A549 (cell line): ENCODE measurements around the gene KCNF1.

Experiments used
- BHLHE40 ChIP-seq: IDR thresholded peaks from 2 replicates; pipeline ENCODE4 v1.6.1; 2012; ENCODE audit warnings: low read depth, low read length, inconsistent platforms
- CBX8 ChIP-seq: fragments of 200-600 bp; sonication (generic); IDR thresholded peaks from 2 replicates; pipeline ENCODE4 v1.6.1; 2016
- EP300 ChIP-seq, 2 experiments: fragments of >200 bp; sonication (Bioruptor Twin); formaldehyde crosslinking; IDR thresholded peaks; 2 replicates in 1 of 2; 3 replicates in 1 of 2; pipeline ENCODE4 v1.6.1; 2016 to 2017
- HOXB13 ChIP-seq: fragments of 250-450 bp; sonication (Bioruptor Pico); IDR thresholded peaks from 2 replicates; pipeline ENCODE4 v1.5.0; 2020; ENCODE audit warnings: low read depth, mild to moderate bottlenecking, moderate library complexity
- MAFK ChIP-seq: fragments of 450-650 bp; IDR thresholded peaks from 2 replicates; pipeline ENCODE4 v1.6.1; 2014; ENCODE audit not compliant: partially characterized antibody
- POLR2A ChIP-seq: IDR thresholded peaks from 2 replicates; pipeline ENCODE4 v1.6.1; 2012; ENCODE audit warnings: mild to moderate bottlenecking, low read length
- RNF2 ChIP-seq: fragments of 200-600 bp; sonication (generic); IDR thresholded peaks from 2 replicates; pipeline ENCODE4 v1.6.1; 2016; ENCODE audit warnings: low read depth, mild to moderate bottlenecking, antibody characterized with exemption, moderate library complexity, borderline replicate concordance
- TF ChIP-seq, protein P1 (sequence below): fragments of >200 bp; sonication (Bioruptor Twin); formaldehyde crosslinking; IDR thresholded peaks from 3 replicates; pipeline ENCODE4 v1.5.1; 2016
- TF ChIP-seq, protein P2 (sequence below): fragments of 200-600 bp; sonication (generic); IDR thresholded peaks from 2 replicates; pipeline ENCODE4 v1.6.1; 2016; ENCODE audit warnings: antibody characterized with exemption, mild to moderate bottlenecking, moderate library complexity
- TF ChIP-seq, protein P3 (sequence below): fragments of 450-650 bp; IDR thresholded peaks from 2 replicates; pipeline ENCODE4 v1.6.1; 2014; ENCODE audit warnings: antibody characterized with exemption
- TF ChIP-seq, protein P4 (sequence below): fragments of >200 bp; sonication (Bioruptor Twin); formaldehyde crosslinking; IDR thresholded peaks from 3 replicates; pipeline ENCODE4 v1.6.1; 2016

DNA sequence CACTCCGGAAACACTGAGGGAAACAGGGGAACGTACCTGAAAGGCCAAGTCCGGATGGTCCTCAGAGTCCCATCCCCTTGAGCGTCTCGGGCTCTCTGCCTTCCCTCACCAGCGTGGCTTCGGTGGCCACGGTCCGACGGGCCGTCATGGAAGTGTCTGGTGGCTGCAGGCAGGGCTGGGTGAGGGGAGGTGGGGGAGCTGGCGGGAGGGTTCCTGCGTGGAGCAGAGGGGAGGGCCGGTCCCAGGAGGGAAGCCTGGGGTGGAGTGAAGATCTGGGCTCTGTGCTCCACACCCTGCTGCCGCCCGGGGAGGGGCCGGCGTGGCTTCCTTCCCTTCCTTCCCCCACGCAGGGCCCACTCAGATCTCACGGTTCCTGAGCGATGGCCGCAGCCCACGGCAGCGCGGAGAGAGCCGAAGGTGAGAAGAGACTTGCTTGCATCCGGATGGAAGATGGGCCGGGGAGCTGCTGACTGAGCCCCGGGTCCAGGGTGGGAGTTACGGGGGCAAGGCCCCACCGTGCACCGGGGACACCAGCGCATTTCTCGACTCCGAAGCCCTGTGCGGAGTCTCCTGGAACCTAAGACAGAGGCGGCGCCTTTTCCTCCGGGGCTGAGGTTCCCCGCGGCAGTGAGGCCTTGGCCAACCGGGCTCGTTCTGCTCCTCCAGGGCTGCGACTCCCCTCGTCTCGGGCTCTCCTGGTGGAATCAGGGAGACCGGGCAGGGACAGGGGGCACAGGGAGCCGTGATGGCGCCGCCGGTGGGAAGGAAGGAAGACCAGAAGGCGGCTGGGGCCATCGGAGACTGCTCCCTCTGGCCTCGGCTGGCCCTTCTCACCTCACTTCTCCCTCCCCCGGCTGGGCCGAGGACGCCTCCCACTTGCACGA is 49.1 kb downstream of the KCNF1 start:
- TF ChIP-seq, protein P1, sequence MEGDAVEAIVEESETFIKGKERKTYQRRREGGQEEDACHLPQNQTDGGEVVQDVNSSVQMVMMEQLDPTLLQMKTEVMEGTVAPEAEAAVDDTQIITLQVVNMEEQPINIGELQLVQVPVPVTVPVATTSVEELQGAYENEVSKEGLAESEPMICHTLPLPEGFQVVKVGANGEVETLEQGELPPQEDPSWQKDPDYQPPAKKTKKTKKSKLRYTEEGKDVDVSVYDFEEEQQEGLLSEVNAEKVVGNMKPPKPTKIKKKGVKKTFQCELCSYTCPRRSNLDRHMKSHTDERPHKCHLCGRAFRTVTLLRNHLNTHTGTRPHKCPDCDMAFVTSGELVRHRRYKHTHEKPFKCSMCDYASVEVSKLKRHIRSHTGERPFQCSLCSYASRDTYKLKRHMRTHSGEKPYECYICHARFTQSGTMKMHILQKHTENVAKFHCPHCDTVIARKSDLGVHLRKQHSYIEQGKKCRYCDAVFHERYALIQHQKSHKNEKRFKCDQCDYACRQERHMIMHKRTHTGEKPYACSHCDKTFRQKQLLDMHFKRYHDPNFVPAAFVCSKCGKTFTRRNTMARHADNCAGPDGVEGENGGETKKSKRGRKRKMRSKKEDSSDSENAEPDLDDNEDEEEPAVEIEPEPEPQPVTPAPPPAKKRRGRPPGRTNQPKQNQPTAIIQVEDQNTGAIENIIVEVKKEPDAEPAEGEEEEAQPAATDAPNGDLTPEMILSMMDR: no peak
- TF ChIP-seq, protein P2, sequence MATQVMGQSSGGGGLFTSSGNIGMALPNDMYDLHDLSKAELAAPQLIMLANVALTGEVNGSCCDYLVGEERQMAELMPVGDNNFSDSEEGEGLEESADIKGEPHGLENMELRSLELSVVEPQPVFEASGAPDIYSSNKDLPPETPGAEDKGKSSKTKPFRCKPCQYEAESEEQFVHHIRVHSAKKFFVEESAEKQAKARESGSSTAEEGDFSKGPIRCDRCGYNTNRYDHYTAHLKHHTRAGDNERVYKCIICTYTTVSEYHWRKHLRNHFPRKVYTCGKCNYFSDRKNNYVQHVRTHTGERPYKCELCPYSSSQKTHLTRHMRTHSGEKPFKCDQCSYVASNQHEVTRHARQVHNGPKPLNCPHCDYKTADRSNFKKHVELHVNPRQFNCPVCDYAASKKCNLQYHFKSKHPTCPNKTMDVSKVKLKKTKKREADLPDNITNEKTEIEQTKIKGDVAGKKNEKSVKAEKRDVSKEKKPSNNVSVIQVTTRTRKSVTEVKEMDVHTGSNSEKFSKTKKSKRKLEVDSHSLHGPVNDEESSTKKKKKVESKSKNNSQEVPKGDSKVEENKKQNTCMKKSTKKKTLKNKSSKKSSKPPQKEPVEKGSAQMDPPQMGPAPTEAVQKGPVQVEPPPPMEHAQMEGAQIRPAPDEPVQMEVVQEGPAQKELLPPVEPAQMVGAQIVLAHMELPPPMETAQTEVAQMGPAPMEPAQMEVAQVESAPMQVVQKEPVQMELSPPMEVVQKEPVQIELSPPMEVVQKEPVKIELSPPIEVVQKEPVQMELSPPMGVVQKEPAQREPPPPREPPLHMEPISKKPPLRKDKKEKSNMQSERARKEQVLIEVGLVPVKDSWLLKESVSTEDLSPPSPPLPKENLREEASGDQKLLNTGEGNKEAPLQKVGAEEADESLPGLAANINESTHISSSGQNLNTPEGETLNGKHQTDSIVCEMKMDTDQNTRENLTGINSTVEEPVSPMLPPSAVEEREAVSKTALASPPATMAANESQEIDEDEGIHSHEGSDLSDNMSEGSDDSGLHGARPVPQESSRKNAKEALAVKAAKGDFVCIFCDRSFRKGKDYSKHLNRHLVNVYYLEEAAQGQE: no peak
- no peak for TF ChIP-seq RNF2
- no peak for TF ChIP-seq BHLHE40
- no peak for TF ChIP-seq POLR2A
- no peak for TF ChIP-seq CBX8
- no peak for TF ChIP-seq EP300 (IDR thresholded peaks at IDR 0.05)
- TF ChIP-seq MAFK: no peak
- TF ChIP-seq, protein P3, sequence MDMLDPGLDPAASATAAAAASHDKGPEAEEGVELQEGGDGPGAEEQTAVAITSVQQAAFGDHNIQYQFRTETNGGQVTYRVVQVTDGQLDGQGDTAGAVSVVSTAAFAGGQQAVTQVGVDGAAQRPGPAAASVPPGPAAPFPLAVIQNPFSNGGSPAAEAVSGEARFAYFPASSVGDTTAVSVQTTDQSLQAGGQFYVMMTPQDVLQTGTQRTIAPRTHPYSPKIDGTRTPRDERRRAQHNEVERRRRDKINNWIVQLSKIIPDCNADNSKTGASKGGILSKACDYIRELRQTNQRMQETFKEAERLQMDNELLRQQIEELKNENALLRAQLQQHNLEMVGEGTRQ: no peak
- TF ChIP-seq HOXB13 (CRISPR knock-in tag): no peak
- TF ChIP-seq, protein P4, sequence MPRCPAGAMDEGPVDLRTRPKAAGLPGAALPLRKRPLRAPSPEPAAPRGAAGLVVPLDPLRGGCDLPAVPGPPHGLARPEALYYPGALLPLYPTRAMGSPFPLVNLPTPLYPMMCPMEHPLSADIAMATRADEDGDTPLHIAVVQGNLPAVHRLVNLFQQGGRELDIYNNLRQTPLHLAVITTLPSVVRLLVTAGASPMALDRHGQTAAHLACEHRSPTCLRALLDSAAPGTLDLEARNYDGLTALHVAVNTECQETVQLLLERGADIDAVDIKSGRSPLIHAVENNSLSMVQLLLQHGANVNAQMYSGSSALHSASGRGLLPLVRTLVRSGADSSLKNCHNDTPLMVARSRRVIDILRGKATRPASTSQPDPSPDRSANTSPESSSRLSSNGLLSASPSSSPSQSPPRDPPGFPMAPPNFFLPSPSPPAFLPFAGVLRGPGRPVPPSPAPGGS: no peak
